MM.1S (cell line): Measurements from ENCODE around the gene KRTAP9-6.
"Not testable (repeated sequence)": the region's sequence is repeated elsewhere in the genome, so short reads cannot be mapped to it uniquely, and the experiment has no call there.

Source experiments
- DNase-seq: peaks from one replicate; pipeline ENCODE4 v3.0.0-alpha.2; 2015
- H2AFZ ChIP-seq: fragments of 300-600 bp; sonication (generic); 2 replicates; pipeline ENCODE4 v1.6.0; 2016; ENCODE audit warnings: antibody characterized with exemption, low read length
- H3F3A ChIP-seq: fragments of 300-600 bp; sonication (generic); 2 replicates; pipeline ENCODE4 v1.6.1; 2016; ENCODE audit warnings: mild to moderate bottlenecking, antibody characterized with exemption, low read length, moderate library complexity, mixed read lengths; ENCODE audit not compliant: insufficient read depth
- H3K27ac ChIP-seq: fragments of 300-600 bp; sonication (generic); 2 replicates; pipeline ENCODE4 v1.5.1; 2016; ENCODE audit warnings: mild to moderate bottlenecking, low read length
- H3K27me3 ChIP-seq: fragments of 300-600 bp; sonication (generic); replicated peaks from 2 replicates; pipeline ENCODE4 v1.6.0; 2016; ENCODE audit warnings: low read length; ENCODE audit not compliant: insufficient read depth
- H3K36me3 ChIP-seq: fragments of 300-600 bp; sonication (generic); replicated peaks from 2 replicates; pipeline ENCODE4 v1.6.1; 2016; ENCODE audit warnings: mild to moderate bottlenecking, low read length, mixed read lengths; ENCODE audit not compliant: insufficient read depth
- H3K4me1 ChIP-seq: fragments of 300-600 bp; sonication (generic); 2 replicates; pipeline ENCODE4 v1.6.1; 2016; ENCODE audit warnings: low read length, mixed read lengths
- H3K4me2 ChIP-seq: fragments of 300-600 bp; sonication (generic); 2 replicates; pipeline ENCODE4 v1.6.0; 2016; ENCODE audit warnings: low read depth, low read length
- H3K4me3 ChIP-seq: fragments of 300-600 bp; sonication (generic); 2 replicates; pipeline ENCODE4 v1.5.1; 2016; ENCODE audit warnings: low read length, mixed read lengths
- H3K79me2 ChIP-seq: fragments of 300-600 bp; sonication (generic); 2 replicates; pipeline ENCODE4 v1.6.1; 2016; ENCODE audit warnings: mixed run types, low read length, mixed read lengths
- H3K9ac ChIP-seq: fragments of 300-600 bp; sonication (generic); 2 replicates; pipeline ENCODE4 v1.6.1; 2016; ENCODE audit warnings: low read length, mixed read lengths
- H3K9me2 ChIP-seq: fragments of 300-600 bp; sonication (generic); replicated peaks from 2 replicates; pipeline ENCODE4 v1.6.1; 2016; ENCODE audit warnings: mild to moderate bottlenecking, low read length, mixed read lengths; ENCODE audit not compliant: insufficient read depth
- H3K9me3 ChIP-seq: fragments of 300-600 bp; sonication (generic); replicated peaks from 2 replicates; pipeline ENCODE4 v1.6.1; 2016; ENCODE audit warnings: mild to moderate bottlenecking, low read length, mixed read lengths; ENCODE audit not compliant: insufficient read depth
- H4K20me1 ChIP-seq: fragments of 300-600 bp; sonication (generic); 2 replicates; pipeline ENCODE4 v1.6.1; 2016; ENCODE audit warnings: mild to moderate bottlenecking, low read length, moderate library complexity, mixed read lengths; ENCODE audit not compliant: insufficient read depth
- CTCF ChIP-seq: fragments of 300-600 bp; sonication (generic); IDR thresholded peaks from 2 replicates; pipeline ENCODE4 v1.5.1; 2016; ENCODE audit warnings: antibody characterized with exemption, low read length, mixed read lengths
- EZH2 ChIP-seq: fragments of 300-600 bp; sonication (generic); optimal IDR thresholded peaks from 2 replicates; pipeline ENCODE3; 2017; ENCODE audit warnings: low read depth, mild to moderate bottlenecking, antibody characterized with exemption, low read length, mixed read lengths
- EZH2phosphoT487 ChIP-seq: fragments of 300-600 bp; sonication (generic); IDR thresholded peaks from 2 replicates; pipeline ENCODE4 v1.6.1; 2018; ENCODE audit warnings: antibody characterized with exemption, low read length

KRTAP9-6 gene

GRCh38 chr17:41254861-41255260, 10.3 kb upstream of the KRTAP9-6 start:
- Histone ChIP-seq H3K9me3 (no peaks in the 10 kb centered on the region), H3K4me1 (no peaks in the 10 kb centered on the region), H3K36me3 (no peaks in the 10 kb centered on the region), H3F3A (no peaks in the 10 kb centered on the region), H3K4me3 (no peak overlapping the region), H2AFZ (no peak overlapping the region), H3K9me2 (no peaks in the 10 kb centered on the region), H3K4me2 (no peak overlapping the region), H3K27me3 (no peaks in the 10 kb centered on the region), H3K79me2 (no peaks in the 10 kb centered on the region), H3K9ac (no peak overlapping the region), H4K20me1 (no peaks in the 10 kb centered on the region), H3K27ac (no peak overlapping the region)
- TF ChIP-seq CTCF (no peak), EZH2 (no peak), EZH2phosphoT487 (no peak)
- DNase-seq = no peak

GRCh38 chr17:41255381-41256290, 9.5 kb upstream of the KRTAP9-6 start, which contains the start of gene KRTAP9-9:
KRTAP9-9 (plus strand) TSS chr17:41255384.
- not testable (repeated sequence) for H3K79me2 ChIP-seq, H2AFZ ChIP-seq, H3K27ac ChIP-seq, H3K36me3 ChIP-seq, H3K4me2 ChIP-seq, H4K20me1 ChIP-seq, H3K4me1 ChIP-seq, H3K9ac ChIP-seq, H3F3A ChIP-seq, H3K9me2 ChIP-seq, H3K4me3 ChIP-seq, H3K9me3 ChIP-seq, H3K27me3 ChIP-seq, DNase-seq

GRCh38 chr17:41256291-41256685, 8.9 kb upstream of the KRTAP9-6 start:
- H3K27ac ChIP-seq = no peak overlapping the region
- H3F3A ChIP-seq = no peaks in the 10 kb centered on the region
- no peak overlapping the region for H2AFZ ChIP-seq
- DNase-seq = no peak
- TF ChIP-seq EZH2phosphoT487 (no peak), EZH2 (no peak), CTCF (no peak)
- H3K4me1 ChIP-seq = no peaks in the 10 kb centered on the region
- no peak overlapping the region for H3K4me2 ChIP-seq
- no peak overlapping the region for H3K4me3 ChIP-seq
- no peaks in the 10 kb centered on the region for H3K36me3 ChIP-seq
- no peaks in the 10 kb centered on the region for H3K9me2 ChIP-seq
- no peak overlapping the region for H3K9ac ChIP-seq
- no peaks in the 10 kb centered on the region for H3K79me2 ChIP-seq
- no peaks in the 10 kb centered on the region for H4K20me1 ChIP-seq
- H3K27me3 ChIP-seq = no peaks in the 10 kb centered on the region
- H3K9me3 ChIP-seq = no peaks in the 10 kb centered on the region

DNA sequence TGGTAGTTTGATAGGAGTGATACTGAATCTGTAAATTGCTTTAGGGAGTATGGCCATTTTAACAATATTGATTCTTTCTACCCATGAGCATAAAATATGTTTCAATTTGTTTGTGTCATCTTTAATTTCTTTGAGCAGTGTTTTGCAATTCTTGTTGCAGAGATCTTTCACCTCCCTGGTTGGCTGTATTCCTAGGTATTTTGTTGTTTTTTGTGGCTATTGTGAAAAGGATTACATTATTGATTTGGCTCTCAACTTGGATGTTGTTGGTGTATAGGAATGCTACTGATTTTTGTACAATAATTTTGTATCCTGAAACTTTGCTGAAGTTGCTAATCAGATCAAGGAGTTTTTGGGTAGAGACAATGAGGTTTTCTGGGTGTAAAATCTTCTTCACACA, 6.8 kb upstream of the KRTAP9-6 start:
- Histone ChIP-seq H3K27ac (no peak overlapping the region), H3F3A (no peaks in the 10 kb centered on the region), H2AFZ (no peak overlapping the region), H3K36me3 (no peaks in the 10 kb centered on the region), H3K4me1 (no peaks in the 10 kb centered on the region), H3K4me3 (no peak overlapping the region), H4K20me1 (no peaks in the 10 kb centered on the region), H3K9me3 (no peaks in the 10 kb centered on the region), H3K27me3 (no peaks in the 10 kb centered on the region), H3K4me2 (no peak overlapping the region), H3K9me2 (no peaks in the 10 kb centered on the region), H3K79me2 (no peaks in the 10 kb centered on the region), H3K9ac (no peak overlapping the region)
- TF ChIP-seq EZH2 = no peak
- no peak for TF ChIP-seq EZH2phosphoT487
- TF ChIP-seq CTCF = no peak
- no peak for DNase-seq
